K562 (cell line): Measurements from ENCODE around the gene IL15RA. TPM values are rescaled to one million over a fixed set of nuclear protein-coding genes. Genes with fewer than 3 reads are reported as not detected.

Source experiments
- CREM ChIP-seq: IDR thresholded peaks from 2 replicates; pipeline ENCODE4 v1.6.1; 2014; ENCODE audit warnings: antibody characterized with exemption, low read depth
- CSDE1 ChIP-seq, 2 experiments: fragments of 450-650 bp; IDR thresholded peaks; 2 replicates each; pipeline ENCODE4 v1.6.1; 2016; ENCODE audit warnings: mild to moderate bottlenecking in 1 of 2
- CTBP1 ChIP-seq: fragments of 450-650 bp; IDR thresholded peaks from 2 replicates; pipeline ENCODE4 v1.6.1; 2016; ENCODE audit warnings: borderline replicate concordance
- KLF6 ChIP-seq: fragments of 250-450 bp; sonication (Bioruptor Pico); IDR thresholded peaks from 2 replicates; pipeline ENCODE4 v1.4.0; 2020; ENCODE audit warnings: mild to moderate bottlenecking, moderate library complexity, borderline replicate concordance
- MCM3 ChIP-seq: fragments of 450-650 bp; IDR thresholded peaks from 2 replicates; pipeline ENCODE4 v1.6.1; 2016
- NCOA4 ChIP-seq: fragments of 450-650 bp; IDR thresholded peaks from 2 replicates; pipeline ENCODE4 v1.6.1; 2018; ENCODE audit warnings: mild to moderate bottlenecking; ENCODE audit not compliant: partially characterized antibody
- NFXL1 ChIP-seq: fragments of 450-650 bp; formaldehyde crosslinking; IDR thresholded peaks from 2 replicates; pipeline ENCODE4 v1.4.0; 2021; ENCODE audit warnings: mild to moderate bottlenecking
- NFYB ChIP-seq: IDR thresholded peaks from 2 replicates; pipeline ENCODE4 v1.6.1; 2011; ENCODE audit warnings: mild to moderate bottlenecking, moderate library complexity; ENCODE audit not compliant: insufficient read length; ENCODE audit errors: extremely low read depth
- NR4A1 ChIP-seq, 2 experiments: fragments of 250-450 bp in 1 of 2; fragments of 450-650 bp in 1 of 2; sonication (Bioruptor Pico) in 1 of 2; IDR thresholded peaks; 2 replicates each; pipeline versions ENCODE4 v1.4.0 to v1.6.1; 2016 to 2020; ENCODE audit warnings: mild to moderate bottlenecking in 2 of 2, missing compliant biosample characterization in 1 of 2, missing genetic modification characterization in 1 of 2, moderate library complexity in 1 of 2
- RBBP5 ChIP-seq: fragments of 200-600 bp; sonication (generic); IDR thresholded peaks from 2 replicates; pipeline ENCODE4 v1.6.1; 2012; ENCODE audit warnings: borderline replicate concordance, mild to moderate bottlenecking, low read length, control low read depth, inconsistent platforms; ENCODE audit not compliant: insufficient read depth, poor library complexity, severe bottlenecking
- SAFB ChIP-seq: fragments of 200-400 bp; formaldehyde crosslinking; IDR thresholded peaks from 2 replicates; pipeline ENCODE4 v1.6.1; 2017; ENCODE audit warnings: low read depth, low read length, borderline replicate concordance
- SIN3A ChIP-seq, 2 experiments: fragments of 150-350 bp in 1 of 2; IDR thresholded peaks; 2 replicates each; pipeline ENCODE4 v1.6.1; 2011 to 2016; ENCODE audit warnings: borderline replicate concordance in 2 of 2, low read depth in 2 of 2, low read length in 2 of 2, mild to moderate bottlenecking in 2 of 2, moderate library complexity in 2 of 2; ENCODE audit not compliant: control insufficient read depth in 1 of 2
- SLC30A9 ChIP-seq: fragments of 250-450 bp; sonication (Bioruptor Pico); IDR thresholded peaks from 2 replicates; pipeline ENCODE4 v1.8.0; 2022; ENCODE audit warnings: mild to moderate bottlenecking, moderate library complexity
- TAL1 ChIP-seq: fragments of 450-650 bp; IDR thresholded peaks from 2 replicates; pipeline ENCODE4 v1.6.1; 2016; ENCODE audit warnings: mild to moderate bottlenecking
- ZBTB17 ChIP-seq: fragments of 450-650 bp; formaldehyde crosslinking; IDR thresholded peaks from 2 replicates; pipeline ENCODE4 v1.4.0; 2020; ENCODE audit warnings: mild to moderate bottlenecking
- ZNF133 ChIP-seq: fragments of 250-450 bp; sonication (Bioruptor Pico); IDR thresholded peaks from 2 replicates; pipeline ENCODE4 v1.4.0; 2020; ENCODE audit warnings: mild to moderate bottlenecking
- ZNF232 ChIP-seq: sonication (generic); formaldehyde crosslinking; IDR thresholded peaks from 2 replicates; pipeline ENCODE4 v1.8.0; 2022; ENCODE audit warnings: mild to moderate bottlenecking, missing genetic modification reagents
- ZNF41 ChIP-seq: fragments of 250-450 bp; sonication (Bioruptor Pico); conservative IDR thresholded peaks from 2 replicates; pipeline ENCODE4 v1.4.0; 2020; ENCODE audit warnings: mild to moderate bottlenecking
- polyA plus RNA-seq, 8 experiments: library from polyadenylated mRNA; depleted of rRNA in 4 of 8; stranded (reverse) in 5 of 8; unstranded in 3 of 8; fragments of >200 nt; fragmentation: Nextera tagmentation in 2 of 8; fragmentation: Illumina TruSeq in 1 of 8; extraction: Ambion mirVana in 2 of 8; extraction: Trizol in 1 of 8; gene quantifications; 2 replicates each; pipeline versions ENCODE4 v1.2.1 to v1.2.3, GENCODE V29; 2011 to 2014; ENCODE audit warnings: inconsistent platforms in 1 of 8, missing spikeins in 1 of 8
- total RNA-seq, 7 experiments: library from RNA; depleted of rRNA in 6 of 7; stranded (reverse); fragments of >200 nt in 6 of 7; fragmentation: Illumina TruSeq in 2 of 7; extraction: Trizol in 2 of 7; gene quantifications; 2 replicates each; pipeline versions ENCODE4 v1.2.1 to v1.2.3, GENCODE V29; 2011 to 2021; ENCODE audit warnings: low replicate concordance in 1 of 7
- TF ChIP-seq, protein P1 (sequence below): sonication (generic); formaldehyde crosslinking; IDR thresholded peaks from 2 replicates; pipeline ENCODE4 v1.8.1; 2023; ENCODE audit warnings: mild to moderate bottlenecking, missing genetic modification reagents, moderate library complexity
- TF ChIP-seq, protein P2 (sequence below): sonication (generic); formaldehyde crosslinking; IDR thresholded peaks from 2 replicates; pipeline ENCODE4 v1.8.1; 2023; ENCODE audit warnings: mild to moderate bottlenecking, missing genetic modification reagents
- TF ChIP-seq, protein P3 (sequence below): sonication (generic); formaldehyde crosslinking; IDR thresholded peaks from 2 replicates; pipeline ENCODE4 v1.5.0; 2020; ENCODE audit warnings: missing genetic modification reagents
- TF ChIP-seq, protein P4 (sequence below): fragments of 250-450 bp; sonication (Bioruptor Pico); IDR thresholded peaks from 2 replicates; pipeline ENCODE4 v1.9.0; 2021; ENCODE audit warnings: mild to moderate bottlenecking, inconsistent platforms

Gene IL15RA
- total and polyA plus RNA-seq, 9 of the 15 experiments (the other 6 are each of a cell fraction or from before 2014, with no cell fraction given) = 1.2 to 11.7 (median 8.0) TPM

DNA sequence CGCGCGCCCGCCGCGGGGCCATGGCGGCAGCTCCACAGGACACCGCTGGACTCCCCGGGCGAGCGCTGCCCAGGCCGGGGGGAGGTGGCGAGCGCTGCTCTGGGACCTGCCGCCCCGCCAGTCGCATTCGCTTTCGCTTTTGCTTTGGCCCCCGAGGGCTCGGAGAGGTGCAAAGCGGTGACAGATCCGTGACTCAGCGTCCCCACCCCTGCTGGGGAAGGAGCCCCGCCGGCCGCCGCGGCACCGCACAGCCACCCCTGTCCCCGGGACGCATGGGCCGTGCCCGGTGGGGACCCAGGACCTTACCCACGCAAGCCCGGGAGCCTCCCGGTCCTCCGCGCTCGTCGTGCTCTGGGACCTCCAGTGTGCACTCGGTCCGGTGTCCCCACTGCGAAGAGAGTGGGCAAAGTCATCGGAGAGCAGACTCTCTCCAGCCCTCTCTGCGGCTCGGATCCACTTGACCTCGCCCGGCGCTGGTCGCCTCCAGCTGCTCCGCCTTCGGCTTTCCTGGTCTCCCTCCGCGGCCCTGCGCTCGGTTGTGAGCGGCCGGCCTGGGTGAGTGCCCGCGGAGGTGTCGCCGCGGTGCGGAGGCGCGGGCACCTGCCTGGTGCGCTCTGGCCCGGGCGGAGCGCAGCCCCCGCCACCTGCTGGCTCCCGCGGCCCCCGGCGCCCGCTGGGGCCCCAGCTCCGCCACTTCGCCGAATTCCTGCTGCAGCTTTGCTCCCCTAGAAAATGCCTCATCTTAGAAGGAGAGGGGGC, at the start of gene IL15RA (continued):
- TF ChIP-seq, protein P1, sequence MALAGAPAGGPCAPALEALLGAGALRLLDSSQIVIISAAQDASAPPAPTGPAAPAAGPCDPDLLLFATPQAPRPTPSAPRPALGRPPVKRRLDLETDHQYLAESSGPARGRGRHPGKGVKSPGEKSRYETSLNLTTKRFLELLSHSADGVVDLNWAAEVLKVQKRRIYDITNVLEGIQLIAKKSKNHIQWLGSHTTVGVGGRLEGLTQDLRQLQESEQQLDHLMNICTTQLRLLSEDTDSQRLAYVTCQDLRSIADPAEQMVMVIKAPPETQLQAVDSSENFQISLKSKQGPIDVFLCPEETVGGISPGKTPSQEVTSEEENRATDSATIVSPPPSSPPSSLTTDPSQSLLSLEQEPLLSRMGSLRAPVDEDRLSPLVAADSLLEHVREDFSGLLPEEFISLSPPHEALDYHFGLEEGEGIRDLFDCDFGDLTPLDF (CRISPR knock-in tag) = no peak
- TF ChIP-seq ZBTB17 (no peak), SIN3A (IDR thresholded peaks at IDR 0.05; ENCODE audit: borderline replicate concordance in 2 of 2, control insufficient read depth in 1 of 2, low read depth in 2 of 2, low read length in 2 of 2) (0 out of 4 replicates have a peak, but pooled peaks of 1 of the 2 experiments have one; percentile 15), NCOA4 (no peak), MCM3 (no peak), NFXL1 (CRISPR knock-in tag) (no peak), SLC30A9 (no peak), CSDE1 (IDR thresholded peaks at IDR 0.05) (no peak; a peak in 1 of 4 replicates), KLF6 (CRISPR knock-in tag) (no peak), NFYB (no peak), CTBP1 (peak; percentile 76), TAL1 (no peak), CREM (peak; percentile 44), SAFB (no peak), RBBP5 (peak; percentile 98), ZNF41 (CRISPR knock-in tag) (no peak), ZNF133 (CRISPR knock-in tag) (no peak), ZNF232 (CRISPR knock-in tag) (no peak), NR4A1 (CRISPR knock-in tag; IDR thresholded peaks at IDR 0.05) (no peak), NR4A1 (tag; IDR thresholded peaks at IDR 0.05) (no peak)
- TF ChIP-seq, protein P2, sequence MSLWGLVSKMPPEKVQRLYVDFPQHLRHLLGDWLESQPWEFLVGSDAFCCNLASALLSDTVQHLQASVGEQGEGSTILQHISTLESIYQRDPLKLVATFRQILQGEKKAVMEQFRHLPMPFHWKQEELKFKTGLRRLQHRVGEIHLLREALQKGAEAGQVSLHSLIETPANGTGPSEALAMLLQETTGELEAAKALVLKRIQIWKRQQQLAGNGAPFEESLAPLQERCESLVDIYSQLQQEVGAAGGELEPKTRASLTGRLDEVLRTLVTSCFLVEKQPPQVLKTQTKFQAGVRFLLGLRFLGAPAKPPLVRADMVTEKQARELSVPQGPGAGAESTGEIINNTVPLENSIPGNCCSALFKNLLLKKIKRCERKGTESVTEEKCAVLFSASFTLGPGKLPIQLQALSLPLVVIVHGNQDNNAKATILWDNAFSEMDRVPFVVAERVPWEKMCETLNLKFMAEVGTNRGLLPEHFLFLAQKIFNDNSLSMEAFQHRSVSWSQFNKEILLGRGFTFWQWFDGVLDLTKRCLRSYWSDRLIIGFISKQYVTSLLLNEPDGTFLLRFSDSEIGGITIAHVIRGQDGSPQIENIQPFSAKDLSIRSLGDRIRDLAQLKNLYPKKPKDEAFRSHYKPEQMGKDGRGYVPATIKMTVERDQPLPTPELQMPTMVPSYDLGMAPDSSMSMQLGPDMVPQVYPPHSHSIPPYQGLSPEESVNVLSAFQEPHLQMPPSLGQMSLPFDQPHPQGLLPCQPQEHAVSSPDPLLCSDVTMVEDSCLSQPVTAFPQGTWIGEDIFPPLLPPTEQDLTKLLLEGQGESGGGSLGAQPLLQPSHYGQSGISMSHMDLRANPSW = no peak
- TF ChIP-seq, protein P3, sequence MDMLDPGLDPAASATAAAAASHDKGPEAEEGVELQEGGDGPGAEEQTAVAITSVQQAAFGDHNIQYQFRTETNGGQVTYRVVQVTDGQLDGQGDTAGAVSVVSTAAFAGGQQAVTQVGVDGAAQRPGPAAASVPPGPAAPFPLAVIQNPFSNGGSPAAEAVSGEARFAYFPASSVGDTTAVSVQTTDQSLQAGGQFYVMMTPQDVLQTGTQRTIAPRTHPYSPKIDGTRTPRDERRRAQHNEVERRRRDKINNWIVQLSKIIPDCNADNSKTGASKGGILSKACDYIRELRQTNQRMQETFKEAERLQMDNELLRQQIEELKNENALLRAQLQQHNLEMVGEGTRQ = no peak
- TF ChIP-seq, protein P4, sequence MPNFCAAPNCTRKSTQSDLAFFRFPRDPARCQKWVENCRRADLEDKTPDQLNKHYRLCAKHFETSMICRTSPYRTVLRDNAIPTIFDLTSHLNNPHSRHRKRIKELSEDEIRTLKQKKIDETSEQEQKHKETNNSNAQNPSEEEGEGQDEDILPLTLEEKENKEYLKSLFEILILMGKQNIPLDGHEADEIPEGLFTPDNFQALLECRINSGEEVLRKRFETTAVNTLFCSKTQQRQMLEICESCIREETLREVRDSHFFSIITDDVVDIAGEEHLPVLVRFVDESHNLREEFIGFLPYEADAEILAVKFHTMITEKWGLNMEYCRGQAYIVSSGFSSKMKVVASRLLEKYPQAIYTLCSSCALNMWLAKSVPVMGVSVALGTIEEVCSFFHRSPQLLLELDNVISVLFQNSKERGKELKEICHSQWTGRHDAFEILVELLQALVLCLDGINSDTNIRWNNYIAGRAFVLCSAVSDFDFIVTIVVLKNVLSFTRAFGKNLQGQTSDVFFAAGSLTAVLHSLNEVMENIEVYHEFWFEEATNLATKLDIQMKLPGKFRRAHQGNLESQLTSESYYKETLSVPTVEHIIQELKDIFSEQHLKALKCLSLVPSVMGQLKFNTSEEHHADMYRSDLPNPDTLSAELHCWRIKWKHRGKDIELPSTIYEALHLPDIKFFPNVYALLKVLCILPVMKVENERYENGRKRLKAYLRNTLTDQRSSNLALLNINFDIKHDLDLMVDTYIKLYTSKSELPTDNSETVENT (CRISPR knock-in tag) = no peak
